Inflammatory macrophage treated with lipopolysaccharide for 1 hour (primary cell): ENCODE results near the gene GPD2.

ENCODE experiments used
- DNase-seq, 2 donors: peaks; one replicate each; pipeline ENCODE4 v3.0.0-alpha.2; 2020 to 2022

Gene GPD2

GRCh38 chr2:156436497-156437085, 412 bp downstream of the GPD2 start:
- DNase-seq, result peak; percentile 32 to 53

- peak; percentile 91 to 95 for DNase-seq
Observed at GRCh38 chr2:156437272-156437930, 1.2 kb downstream of the GPD2 start.

GRCh38 chr2:156437931-156438410, 1.8 kb downstream of the GPD2 start:
- DNase-seq, result peak in 1 of 2 donors; percentile 18

GRCh38 chr2:156443089-156443488, 6.9 kb downstream of the GPD2 start:
- DNase-seq, result no peak

GRCh38 chr2:156445296-156446220, 9.4 kb downstream of the GPD2 start:
- no peak for DNase-seq

- DNase-seq, result no peak
Observed at GRCh38 chr2:156447761-156448160, 11.6 kb downstream of the GPD2 start.

GRCh38 chr2:156448766-156449165, 12.6 kb downstream of the GPD2 start:
- no peak for DNase-seq

- no peak for DNase-seq
Observed at GRCh38 chr2:156452971-156453370, 16.8 kb downstream of the GPD2 start.

- peak; percentile 56 to 79 for DNase-seq
Observed at GRCh38 chr2:156455361-156455975, 19.3 kb downstream of the GPD2 start.

GRCh38 chr2:156456616-156457015, 20.4 kb downstream of the GPD2 start:
- peak in 1 of 2 donors; percentile 56 for DNase-seq

- DNase-seq, result peak; percentile 92 to 94
Observed at GRCh38 chr2:156457523-156458517, 21.6 kb downstream of the GPD2 start.

GRCh38 chr2:156459720-156460119, 23.5 kb downstream of the GPD2 start:
- no peak for DNase-seq

GRCh38 chr2:156464106-156464505, 27.9 kb downstream of the GPD2 start:
- peak in 1 of 2 donors; percentile 34 for DNase-seq

GRCh38 chr2:156465573-156465972, 29.4 kb downstream of the GPD2 start:
- DNase-seq, result no peak

- no peak for DNase-seq
Observed at GRCh38 chr2:156466739-156467405, 30.7 kb downstream of the GPD2 start.

- peak in 1 of 2 donors; percentile 36 for DNase-seq
Observed at GRCh38 chr2:156470975-156471583, 34.9 kb downstream of the GPD2 start.

- DNase-seq, result no peak
Observed at GRCh38 chr2:156471762-156472161, 35.6 kb downstream of the GPD2 start.

GRCh38 chr2:156472686-156473085, 36.5 kb downstream of the GPD2 start:
- DNase-seq, result peak in 1 of 2 donors; percentile 38

GRCh38 chr2:156473445-156473844, 37.3 kb downstream of the GPD2 start:
- DNase-seq, result no peak

GRCh38 chr2:156474401-156474800, 38.2 kb downstream of the GPD2 start:
- peak; percentile 68 to 70 for DNase-seq
